BLaER1 (cell line): Measurements from ENCODE around the gene ADAMTS5.

Experiments used
- H3K27ac ChIP-seq: shearing (Covaris generic); formaldehyde crosslinking; 2 replicates; pipeline ENCODE4 v1.8.1; 2022
- H3K27me3 ChIP-seq: shearing (Covaris generic); formaldehyde crosslinking; 2 replicates; pipeline ENCODE4 v1.8.1; 2022
- H3K36me3 ChIP-seq: shearing (Covaris generic); formaldehyde crosslinking; 2 replicates; pipeline ENCODE4 v1.8.1; 2022
- H3K4me1 ChIP-seq: shearing (Covaris generic); formaldehyde crosslinking; 2 replicates; pipeline ENCODE4 v1.8.1; 2022
- H3K4me2 ChIP-seq: shearing (Covaris generic); formaldehyde crosslinking; 2 replicates; pipeline ENCODE4 v1.8.1; 2022
- H3K4me3 ChIP-seq: shearing (Covaris generic); formaldehyde crosslinking; 2 replicates; pipeline ENCODE4 v1.8.1; 2022
- H3K9ac ChIP-seq: shearing (Covaris generic); formaldehyde crosslinking; 2 replicates; pipeline ENCODE4 v1.8.1; 2022
- H3K9me3 ChIP-seq: shearing (Covaris generic); formaldehyde crosslinking; 2 replicates; pipeline ENCODE4 v1.8.1; 2022
- H4K20me1 ChIP-seq: shearing (Covaris generic); formaldehyde crosslinking; 2 replicates; pipeline ENCODE4 v1.8.1; 2022
- Cebpa-rat ChIP-seq: shearing (Covaris generic); IDR thresholded peaks from 2 replicates; pipeline ENCODE4 v1.8.1; 2022

The ADAMTS5 gene

DNA sequence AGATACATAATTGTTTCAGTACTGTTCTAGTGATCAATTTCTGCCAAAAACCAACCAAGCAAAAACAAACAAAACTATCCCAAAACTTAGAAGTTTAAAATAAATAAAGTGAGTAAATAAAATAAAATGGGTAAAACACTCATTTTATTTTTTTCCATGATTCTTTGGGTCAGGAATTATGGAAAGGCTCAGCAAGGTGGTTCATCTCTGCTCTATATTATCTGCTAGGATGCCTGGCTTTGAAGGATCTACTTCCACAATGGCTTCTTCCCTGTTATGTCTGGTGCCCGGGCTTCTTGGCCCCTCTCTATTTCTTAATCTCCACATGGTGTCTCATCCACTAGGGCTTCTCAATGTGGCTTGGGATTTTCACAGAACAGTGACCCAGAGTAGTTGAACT is 92.5 kb downstream of the ADAMTS5 start:
- Histone ChIP-seq H3K4me1 (no peaks in the 10 kb centered on the region), H3K27ac (no peak overlapping the region), H4K20me1 (no peaks in the 10 kb centered on the region), H3K4me2 (no peak overlapping the region), H3K9ac (no peak overlapping the region), H3K9me3 (no peaks in the 10 kb centered on the region), H3K27me3 (no peaks in the 10 kb centered on the region), H3K36me3 (no peaks in the 10 kb centered on the region), H3K4me3 (no peak overlapping the region)
- no peak for TF ChIP-seq Cebpa-rat
